HEK293 (cell line): ENCODE measurements around the gene TKTL1.

Experiments used
- CTCF ChIA-PET: fragments of 350-600 bp; formaldehyde crosslinking; extraction: SDS; loops from one replicate; lab custom pipeline; 2021; ENCODE audit warnings: antibody characterized with exemption; lab: Yijun Ruan, JAX
- POLR2A ChIA-PET: fragments of 300-600 bp; formaldehyde crosslinking; extraction: SDS; loops from one replicate; lab custom pipeline; 2020; ENCODE audit warnings: antibody characterized with exemption, inconsistent platforms; lab: Yijun Ruan, JAX
- H3K27ac ChIP-seq: fragments of 200-500 bp; sonication (Bioruptor generic); 2 replicates; pipeline ENCODE4 v1.5.1; 2014; ENCODE audit warnings: low read depth, low read length, control low read depth, inconsistent platforms; ENCODE audit errors: extremely low read depth
- H3K36me3 ChIP-seq, 2 experiments: fragments of 200-500 bp in 1 of 2; sonication (Bioruptor generic) in 1 of 2; 1 replicate in 1 of 2; 2 replicates in 1 of 2; pipeline ENCODE4 v1.5.1; 2014 to 2017; ENCODE audit warnings: inconsistent platforms in 2 of 2, low read length in 2 of 2; ENCODE audit not compliant: control insufficient read depth in 2 of 2, insufficient read depth in 1 of 2
- H3K4me1 ChIP-seq: fragments of 200-500 bp; sonication (Bioruptor generic); 2 replicates; pipeline ENCODE4 v1.5.1; 2014; ENCODE audit warnings: mild to moderate bottlenecking, low read length, inconsistent platforms; ENCODE audit not compliant: control insufficient read depth, insufficient read depth
- H3K4me3 ChIP-seq: 2 replicates; pipeline ENCODE4 v1.5.1; 2011; ENCODE audit warnings: low read depth, mild to moderate bottlenecking, control low read depth, low read length, moderate library complexity
- H3K9me3 ChIP-seq: fragments of 200-500 bp; sonication (Bioruptor generic); 2 replicates; pipeline ENCODE4 v1.5.1; 2014; ENCODE audit warnings: low read depth, low read length, inconsistent platforms; ENCODE audit not compliant: control insufficient read depth, insufficient read depth
- FEZF1 ChIP-seq: fragments of 450-650 bp; formaldehyde crosslinking; IDR thresholded peaks from 2 replicates; pipeline ENCODE4 v1.5.1; 2016; ENCODE audit warnings: missing biosample characterization, missing genetic modification characterization
- KLF1 ChIP-seq: fragments of 450-650 bp; formaldehyde crosslinking; IDR thresholded peaks from 2 replicates; pipeline ENCODE4 v1.5.1; 2016; ENCODE audit warnings: missing biosample characterization, missing genetic modification characterization
- OSR2 ChIP-seq: fragments of 450-650 bp; formaldehyde crosslinking; IDR thresholded peaks from 2 replicates; pipeline ENCODE4 v1.5.1; 2016; ENCODE audit warnings: missing biosample characterization, missing genetic modification characterization
- SP7 ChIP-seq: fragments of 450-650 bp; formaldehyde crosslinking; IDR thresholded peaks from 2 replicates; pipeline ENCODE4 v1.5.1; 2016; ENCODE audit warnings: missing biosample characterization, missing genetic modification characterization
- ZFP41 ChIP-seq: fragments of 450-650 bp; formaldehyde crosslinking; IDR thresholded peaks from 2 replicates; pipeline ENCODE4 v1.5.1; 2016; ENCODE audit warnings: missing biosample characterization, missing genetic modification characterization, borderline replicate concordance
- ZNF157 ChIP-seq: fragments of 450-650 bp; formaldehyde crosslinking; IDR thresholded peaks from 2 replicates; pipeline ENCODE4 v1.5.1; 2016; ENCODE audit warnings: missing biosample characterization, missing genetic modification characterization
- ZNF2 ChIP-seq: fragments of 450-650 bp; formaldehyde crosslinking; IDR thresholded peaks from 2 replicates; pipeline ENCODE4 v1.5.1; 2016; ENCODE audit warnings: missing biosample characterization, missing genetic modification characterization
- ZNF239 ChIP-seq: fragments of 450-650 bp; formaldehyde crosslinking; IDR thresholded peaks from 2 replicates; pipeline ENCODE4 v1.5.1; 2016; ENCODE audit warnings: missing biosample characterization, missing genetic modification characterization
- ZNF324 ChIP-seq: fragments of 450-650 bp; formaldehyde crosslinking; IDR thresholded peaks from 2 replicates; pipeline ENCODE4 v1.5.1; 2016; ENCODE audit warnings: missing biosample characterization, missing genetic modification characterization
- ZNF394 ChIP-seq: fragments of 450-650 bp; formaldehyde crosslinking; IDR thresholded peaks from 2 replicates; pipeline ENCODE4 v1.5.1; 2016; ENCODE audit warnings: missing biosample characterization, missing genetic modification characterization, mild to moderate bottlenecking, moderate library complexity, borderline replicate concordance
- ZNF416 ChIP-seq: fragments of 450-650 bp; formaldehyde crosslinking; IDR thresholded peaks from 2 replicates; pipeline ENCODE4 v1.5.1; 2016; ENCODE audit warnings: missing biosample characterization, missing genetic modification characterization
- ZNF544 ChIP-seq: fragments of 450-650 bp; formaldehyde crosslinking; IDR thresholded peaks from 2 replicates; pipeline ENCODE4 v1.5.0; 2017; ENCODE audit warnings: missing biosample characterization, missing genetic modification characterization
- ZNF558 ChIP-seq: fragments of 450-650 bp; formaldehyde crosslinking; IDR thresholded peaks from 2 replicates; pipeline ENCODE4 v1.5.1; 2016; ENCODE audit warnings: missing biosample characterization, missing genetic modification characterization
- ZNF560 ChIP-seq: fragments of 450-650 bp; formaldehyde crosslinking; IDR thresholded peaks from 2 replicates; pipeline ENCODE4 v1.5.1; 2017; ENCODE audit warnings: missing biosample characterization, missing genetic modification characterization, borderline replicate concordance
- ZNF664 ChIP-seq: fragments of 450-650 bp; formaldehyde crosslinking; IDR thresholded peaks from 2 replicates; pipeline ENCODE4 v1.5.1; 2016; ENCODE audit warnings: missing biosample characterization, missing genetic modification characterization
- ZNF677 ChIP-seq: fragments of 450-650 bp; IDR thresholded peaks from 2 replicates; pipeline ENCODE4 v1.5.0; 2018; ENCODE audit warnings: missing biosample characterization, mild to moderate bottlenecking, missing genetic modification characterization, moderate library complexity
- ZNF747 ChIP-seq: fragments of 450-650 bp; formaldehyde crosslinking; IDR thresholded peaks from 2 replicates; pipeline ENCODE4 v1.5.1; 2016; ENCODE audit warnings: missing biosample characterization, missing genetic modification characterization
- TF ChIP-seq, protein P1 (sequence below): sonication (generic); formaldehyde crosslinking; IDR thresholded peaks from 2 replicates; pipeline ENCODE4 v1.8.1; 2022; ENCODE audit warnings: mild to moderate bottlenecking, moderate library complexity, missing genetic modification reagents
- TF ChIP-seq, protein P2 (sequence below): fragments of 450-650 bp; formaldehyde crosslinking; optimal IDR thresholded peaks from 2 replicates; pipeline ENCODE3; 2016; ENCODE audit warnings: missing biosample characterization, mild to moderate bottlenecking, missing genetic modification characterization
- TF ChIP-seq, protein P3 (sequence below): fragments of 450-650 bp; formaldehyde crosslinking; conservative IDR thresholded peaks from 2 replicates; pipeline ENCODE4 v1.5.1; 2016; ENCODE audit warnings: low read depth, missing biosample characterization, missing genetic modification characterization
- TF ChIP-seq, protein P4 (sequence below): fragments of 450-650 bp; formaldehyde crosslinking; IDR thresholded peaks from 2 replicates; pipeline ENCODE4 v1.5.1; 2016; ENCODE audit warnings: missing biosample characterization, missing genetic modification characterization

The TKTL1 gene

DNA sequence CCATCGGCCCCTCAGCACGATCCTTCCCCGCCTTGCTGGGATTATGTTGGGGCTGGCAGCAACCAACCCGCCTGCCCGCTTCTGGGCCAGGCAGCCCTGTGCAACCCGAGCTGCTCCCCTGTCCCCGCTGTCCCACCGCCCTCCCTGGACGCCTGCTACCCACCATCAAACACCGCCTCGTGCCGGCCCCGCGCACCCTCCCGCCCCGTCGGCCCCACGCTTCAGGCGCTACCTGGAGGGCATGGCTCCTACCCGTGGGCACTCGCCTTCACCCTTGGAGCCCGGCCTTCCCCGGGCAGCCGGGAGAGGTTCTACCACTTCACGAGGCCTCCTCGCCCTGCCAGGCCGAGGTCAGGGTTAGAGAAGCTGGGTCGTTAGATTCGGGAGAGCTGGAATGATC, 37.0 kb downstream of the TKTL1 start (continued):
- no peak for TF ChIP-seq ZNF239 (tag by site-specific recombination)
- no peak for TF ChIP-seq ZNF558 (tag by site-specific recombination)
- TF ChIP-seq ZNF416 (tag by site-specific recombination): no peak
- no peak for TF ChIP-seq OSR2
- TF ChIP-seq FEZF1: no peak
- TF ChIP-seq, protein P1, sequence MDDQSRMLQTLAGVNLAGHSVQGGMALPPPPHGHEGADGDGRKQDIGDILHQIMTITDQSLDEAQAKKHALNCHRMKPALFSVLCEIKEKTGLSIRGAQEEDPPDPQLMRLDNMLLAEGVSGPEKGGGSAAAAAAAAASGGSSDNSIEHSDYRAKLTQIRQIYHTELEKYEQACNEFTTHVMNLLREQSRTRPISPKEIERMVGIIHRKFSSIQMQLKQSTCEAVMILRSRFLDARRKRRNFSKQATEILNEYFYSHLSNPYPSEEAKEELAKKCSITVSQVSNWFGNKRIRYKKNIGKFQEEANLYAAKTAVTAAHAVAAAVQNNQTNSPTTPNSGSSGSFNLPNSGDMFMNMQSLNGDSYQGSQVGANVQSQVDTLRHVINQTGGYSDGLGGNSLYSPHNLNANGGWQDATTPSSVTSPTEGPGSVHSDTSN: no peak

DNA sequence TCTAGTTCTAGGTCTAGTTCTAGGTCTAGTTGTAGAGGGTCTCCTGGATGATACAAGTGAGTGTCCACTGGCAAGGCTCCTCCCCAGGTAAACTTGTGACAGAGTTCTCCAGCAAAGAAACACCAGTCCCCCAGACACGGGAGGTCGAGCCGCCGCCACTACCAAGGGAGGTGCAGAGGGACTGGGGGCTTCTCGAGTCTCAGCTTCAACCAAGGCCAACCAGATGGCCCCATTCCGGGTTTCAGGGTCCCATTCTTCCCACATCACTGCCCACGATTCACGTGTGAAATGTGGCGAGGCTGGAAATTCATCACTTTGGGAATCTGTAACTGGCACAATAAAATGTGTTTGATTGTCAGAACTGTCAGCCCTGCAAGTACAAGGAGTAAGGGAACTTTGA, 37.5 kb downstream of the TKTL1 start:
- TF ChIP-seq ZNF394 (no peak), KLF1 (tag by site-specific recombination) (no peak), ZNF544 (tag by site-specific recombination) (no peak), ZNF677 (tag by site-specific recombination) (no peak), ZNF2 (tag by site-specific recombination) (no peak), ZNF747 (tag by site-specific recombination) (no peak), ZFP41 (tag by site-specific recombination) (no peak), SP7 (no peak), ZNF324 (tag by site-specific recombination) (no peak), ZNF664 (no peak), ZNF157 (tag by site-specific recombination) (no peak), ZNF560 (tag by site-specific recombination) (no peak)
- TF ChIP-seq, protein P2, sequence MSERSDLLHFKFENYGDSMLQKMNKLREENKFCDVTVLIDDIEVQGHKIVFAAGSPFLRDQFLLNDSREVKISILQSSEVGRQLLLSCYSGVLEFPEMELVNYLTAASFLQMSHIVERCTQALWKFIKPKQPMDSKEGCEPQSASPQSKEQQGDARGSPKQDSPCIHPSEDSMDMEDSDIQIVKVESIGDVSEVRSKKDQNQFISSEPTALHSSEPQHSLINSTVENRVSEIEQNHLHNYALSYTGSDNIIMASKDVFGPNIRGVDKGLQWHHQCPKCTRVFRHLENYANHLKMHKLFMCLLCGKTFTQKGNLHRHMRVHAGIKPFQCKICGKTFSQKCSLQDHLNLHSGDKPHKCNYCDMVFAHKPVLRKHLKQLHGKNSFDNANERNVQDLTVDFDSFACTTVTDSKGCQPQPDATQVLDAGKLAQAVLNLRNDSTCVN: no peak
- TF ChIP-seq, protein P3, sequence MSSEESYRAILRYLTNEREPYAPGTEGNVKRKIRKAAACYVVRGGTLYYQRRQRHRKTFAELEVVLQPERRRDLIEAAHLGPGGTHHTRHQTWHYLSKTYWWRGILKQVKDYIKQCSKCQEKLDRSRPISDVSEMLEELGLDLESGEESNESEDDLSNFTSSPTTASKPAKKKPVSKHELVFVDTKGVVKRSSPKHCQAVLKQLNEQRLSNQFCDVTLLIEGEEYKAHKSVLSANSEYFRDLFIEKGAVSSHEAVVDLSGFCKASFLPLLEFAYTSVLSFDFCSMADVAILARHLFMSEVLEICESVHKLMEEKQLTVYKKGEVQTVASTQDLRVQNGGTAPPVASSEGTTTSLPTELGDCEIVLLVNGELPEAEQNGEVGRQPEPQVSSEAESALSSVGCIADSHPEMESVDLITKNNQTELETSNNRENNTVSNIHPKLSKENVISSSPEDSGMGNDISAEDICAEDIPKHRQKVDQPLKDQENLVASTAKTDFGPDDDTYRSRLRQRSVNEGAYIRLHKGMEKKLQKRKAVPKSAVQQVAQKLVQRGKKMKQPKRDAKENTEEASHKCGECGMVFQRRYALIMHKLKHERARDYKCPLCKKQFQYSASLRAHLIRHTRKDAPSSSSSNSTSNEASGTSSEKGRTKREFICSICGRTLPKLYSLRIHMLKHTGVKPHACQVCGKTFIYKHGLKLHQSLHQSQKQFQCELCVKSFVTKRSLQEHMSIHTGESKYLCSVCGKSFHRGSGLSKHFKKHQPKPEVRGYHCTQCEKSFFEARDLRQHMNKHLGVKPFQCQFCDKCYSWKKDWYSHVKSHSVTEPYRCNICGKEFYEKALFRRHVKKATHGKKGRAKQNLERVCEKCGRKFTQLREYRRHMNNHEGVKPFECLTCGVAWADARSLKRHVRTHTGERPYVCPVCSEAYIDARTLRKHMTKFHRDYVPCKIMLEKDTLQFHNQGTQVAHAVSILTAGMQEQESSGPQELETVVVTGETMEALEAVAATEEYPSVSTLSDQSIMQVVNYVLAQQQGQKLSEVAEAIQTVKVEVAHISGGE (tag by site-specific recombination): no peak
- TF ChIP-seq, protein P4, sequence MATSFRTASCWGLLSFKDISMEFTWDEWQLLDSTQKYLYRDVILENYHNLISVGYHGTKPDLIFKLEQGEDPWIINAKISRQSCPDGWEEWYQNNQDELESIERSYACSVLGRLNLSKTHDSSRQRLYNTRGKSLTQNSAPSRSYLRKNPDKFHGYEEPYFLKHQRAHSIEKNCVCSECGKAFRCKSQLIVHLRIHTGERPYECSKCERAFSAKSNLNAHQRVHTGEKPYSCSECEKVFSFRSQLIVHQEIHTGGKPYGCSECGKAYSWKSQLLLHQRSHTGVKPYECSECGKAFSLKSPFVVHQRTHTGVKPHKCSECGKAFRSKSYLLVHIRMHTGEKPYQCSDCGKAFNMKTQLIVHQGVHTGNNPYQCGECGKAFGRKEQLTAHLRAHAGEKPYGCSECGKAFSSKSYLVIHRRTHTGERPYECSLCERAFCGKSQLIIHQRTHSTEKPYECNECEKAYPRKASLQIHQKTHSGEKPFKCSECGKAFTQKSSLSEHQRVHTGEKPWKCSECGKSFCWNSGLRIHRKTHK (tag by site-specific recombination): no peak
- TF ChIP-seq, all 188 proteins: peak for 0
- Histone ChIP-seq H3K27ac (no peak overlapping the region), H3K4me3 (no peak overlapping the region), H3K9me3 (no peaks in the 10 kb centered on the region), H3K4me1 (no peaks in the 10 kb centered on the region), H3K36me3 (no peaks in the 10 kb centered on the region)
- CTCF ChIA-PET: interaction anchor here (1.4 to 1.6 kb wide), 2 partner anchors 25 to 41 kb away, joined by 3 to 4 read pairs; no protein-coding TSS in a partner anchor
- POLR2A ChIA-PET: interaction anchor here (0.6 kb wide), 1 partner anchor 45 kb away, joined by 3 read pairs; no protein-coding TSS in a partner anchor
